GM12891 (cell line): ENCODE measurements around the gene UGCG.
"Not testable (repeated sequence)": the region's sequence is repeated elsewhere in the genome, so short reads cannot be mapped to it uniquely, and the experiment has no call there.

Experiments
- POLR2A ChIP-seq: IDR thresholded peaks from 2 replicates; pipeline ENCODE4 v1.6.1; 2011; ENCODE audit warnings: low read depth, low read length, control low read depth
- POLR2AphosphoS5 ChIP-seq: IDR thresholded peaks from 2 replicates; pipeline ENCODE4 v1.6.1; 2011; ENCODE audit warnings: low read depth, low read length, control low read depth
- TAF1 ChIP-seq: IDR thresholded peaks from 2 replicates; pipeline ENCODE4 v1.6.1; 2011; ENCODE audit warnings: low read depth, low read length, control low read depth

DNA sequence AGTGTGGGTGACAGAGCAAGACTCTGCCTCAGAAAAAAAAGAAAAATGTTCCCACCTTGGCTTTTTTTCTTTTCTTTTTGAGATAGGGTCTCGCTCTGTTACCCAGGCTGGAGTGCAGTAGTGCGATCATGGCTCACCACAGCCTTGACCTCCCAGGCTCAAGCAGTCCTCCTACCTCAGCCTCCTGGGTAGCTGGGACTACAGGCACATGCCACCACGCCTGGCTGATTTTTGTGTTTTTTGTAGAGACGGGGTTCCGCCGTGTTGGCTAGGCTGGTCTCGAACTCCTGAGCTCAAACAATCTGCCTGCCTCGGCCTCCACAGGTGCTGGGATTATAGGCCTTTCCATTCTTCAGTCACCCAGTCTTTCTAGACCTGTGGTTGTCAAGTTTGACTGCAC, 6.9 kb downstream of the UGCG start:
- not testable (repeated sequence) for TF ChIP-seq POLR2AphosphoS5, POLR2A, TAF1
